RWPE2 (cell line): Measurements from ENCODE around the gene GPC5.

Experiments
- ATAC-seq: fragments of 200-7000 bp; cut with Tn5 transposase; 3 replicates; pipeline ENCODE4 v1.9.1; 2021; ENCODE audit warnings: low read depth
- DNase-seq: peaks from one replicate; pipeline ENCODE4 v3.0.0-alpha.2; 2020; ENCODE audit warnings: low spot score
- H3K27ac ChIP-seq: fragments of 450-650 bp; 2 replicates; pipeline ENCODE4 v1.5.1; 2017; ENCODE audit warnings: mild to moderate bottlenecking; ENCODE audit not compliant: poor library complexity, severe bottlenecking
- H3K27me3 ChIP-seq: fragments of 250-450 bp; sonication (Bioruptor Pico); 2 replicates; pipeline ENCODE4 v1.5.1; 2021; ENCODE audit warnings: mild to moderate bottlenecking, moderate library complexity; ENCODE audit not compliant: insufficient read depth, poor library complexity, severe bottlenecking
- H3K36me3 ChIP-seq: fragments of 250-450 bp; sonication (Bioruptor Pico); 2 replicates; pipeline ENCODE4 v1.5.1; 2020; ENCODE audit warnings: low read depth, mild to moderate bottlenecking, moderate library complexity
- H3K4me1 ChIP-seq: fragments of 250-450 bp; sonication (Bioruptor Pico); 2 replicates; pipeline ENCODE4 v1.5.1; 2021; ENCODE audit warnings: mild to moderate bottlenecking, moderate library complexity; ENCODE audit not compliant: insufficient read depth, poor library complexity, severe bottlenecking
- H3K4me3 ChIP-seq: fragments of 250-450 bp; sonication (Bioruptor Pico); 2 replicates; pipeline ENCODE4 v1.5.1; 2021; ENCODE audit warnings: mild to moderate bottlenecking, moderate library complexity; ENCODE audit not compliant: severe bottlenecking
- H3K9me3 ChIP-seq: fragments of 250-450 bp; sonication (Bioruptor Pico); 2 replicates; pipeline ENCODE4 v1.5.1; 2021; ENCODE audit warnings: mild to moderate bottlenecking, moderate library complexity; ENCODE audit not compliant: severe bottlenecking
- CTCF ChIP-seq: fragments of 450-650 bp; IDR thresholded peaks from one replicate; pipeline ENCODE4 v1.5.1; 2017; ENCODE audit warnings: mild to moderate bottlenecking, moderate library complexity; ENCODE audit not compliant: poor library complexity, severe bottlenecking

Gene GPC5

GRCh38 chr13:91693466-91693865 is 295.0 kb downstream of the GPC5 start:
- ATAC-seq (no peak), DNase-seq (no peak)
- H3K27ac ChIP-seq = no peak overlapping the region

GRCh38 chr13:91698308-91698707 is 299.9 kb downstream of the GPC5 start:
- Histone ChIP-seq H3K27me3 (no peaks in the 10 kb centered on the region), H3K27ac (no peak overlapping the region), H3K36me3 (no peaks in the 10 kb centered on the region), H3K4me1 (no peaks in the 10 kb centered on the region), H3K4me3 (no peak overlapping the region), H3K9me3 (peaks cover 3% of the 10 kb centered on the region)
- no peak for DNase-seq
- no peak for ATAC-seq
- TF ChIP-seq CTCF = no peak

More at GRCh38 chr13:91693466-91693865, 295.0 kb downstream of the GPC5 start:
- H3K9me3 ChIP-seq = no peaks in the 10 kb centered on the region
- no peak overlapping the region for H3K4me3 ChIP-seq
- no peaks in the 10 kb centered on the region for H3K4me1 ChIP-seq
- no peaks in the 10 kb centered on the region for H3K27me3 ChIP-seq
- H3K36me3 ChIP-seq = no peaks in the 10 kb centered on the region
- no peak for TF ChIP-seq CTCF

DNA sequence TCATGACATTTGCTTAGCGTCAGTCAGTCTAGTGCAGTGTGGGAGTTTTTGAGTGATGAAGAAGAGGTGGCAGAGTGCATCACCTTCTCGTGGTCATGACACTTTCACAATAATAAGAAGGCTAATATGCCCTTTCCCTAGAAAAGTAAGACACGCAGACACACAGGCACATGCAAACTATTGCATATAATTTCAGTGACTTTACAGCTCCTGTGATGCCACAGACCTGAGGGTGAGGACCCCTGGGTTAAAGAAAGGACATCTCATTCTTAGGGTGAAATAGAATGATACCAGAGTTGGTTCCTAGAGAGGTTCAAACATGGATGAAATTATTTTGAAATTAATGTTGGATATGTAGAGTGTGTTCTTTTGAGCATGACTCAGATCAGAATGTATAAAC is 300.3 kb downstream of the GPC5 start:
- Histone ChIP-seq H3K9me3 (peaks cover 3% of the 10 kb centered on the region), H3K4me1 (no peaks in the 10 kb centered on the region), H3K27me3 (no peaks in the 10 kb centered on the region), H3K36me3 (no peaks in the 10 kb centered on the region), H3K27ac (no peak overlapping the region), H3K4me3 (no peak overlapping the region)
- no peak for DNase-seq
- ATAC-seq = no peak
- no peak for TF ChIP-seq CTCF

- Histone ChIP-seq H3K4me1 (no peaks in the 10 kb centered on the region), H3K27ac (no peak overlapping the region), H3K4me3 (no peak overlapping the region), H3K36me3 (no peaks in the 10 kb centered on the region), H3K27me3 (no peaks in the 10 kb centered on the region), H3K9me3 (peaks cover 3% of the 10 kb centered on the region)
- DNase-seq (no peak), ATAC-seq (no peak)
- TF ChIP-seq CTCF = no peak
These were observed 301.4 kb downstream of the GPC5 start for GRCh38 chr13:91699863-91700262.

GRCh38 chr13:91701975-91702374 is 303.6 kb downstream of the GPC5 start:
- no peaks in the 10 kb centered on the region for H3K27me3 ChIP-seq
- H3K4me3 ChIP-seq = no peak overlapping the region
- peaks cover 3% of the 10 kb centered on the region for H3K9me3 ChIP-seq
- ATAC-seq = no peak
- DNase-seq = no peak
- no peaks in the 10 kb centered on the region for H3K4me1 ChIP-seq
- TF ChIP-seq CTCF = no peak
- H3K27ac ChIP-seq = no peak overlapping the region
- no peaks in the 10 kb centered on the region for H3K36me3 ChIP-seq
